Liver (tissue), 9 donors: ENCODE measurements around the gene ENGASE. TPM values are rescaled to one million over a fixed set of nuclear protein-coding genes. Genes with fewer than 3 reads are reported as not detected.

Experiments used
- DNase-seq: peaks from one replicate; pipeline ENCODE4 v3.0.0-alpha.2; 2017; ENCODE audit warnings: low spot score
- H3K27ac ChIP-seq, 2 donors: one replicate each; pipeline ENCODE4 v1.7.0; 2013; ENCODE audit warnings: inconsistent platforms in 2 of 2, low read length in 2 of 2, control low read depth in 1 of 2, low read depth in 1 of 2, mild to moderate bottlenecking in 1 of 2
- H3K27me3 ChIP-seq, 4 donors: one replicate each; pipeline versions ENCODE4 v1.6.1 to v1.7.0; 2013; ENCODE audit warnings: low read length in 3 of 4, inconsistent platforms in 1 of 4, mild to moderate bottlenecking in 1 of 4, moderate library complexity in 1 of 4; ENCODE audit not compliant: control insufficient read depth in 4 of 4, insufficient read depth in 4 of 4
- H3K36me3 ChIP-seq, 4 donors: one replicate each; pipeline versions ENCODE4 v1.6.1 to v1.7.0; 2013; ENCODE audit warnings: low read length in 3 of 4, mild to moderate bottlenecking in 3 of 4, low read depth in 1 of 4, moderate library complexity in 1 of 4; ENCODE audit not compliant: control insufficient read depth in 4 of 4, insufficient read depth in 3 of 4
- H3K4me1 ChIP-seq, 4 donors: one replicate each; pipeline versions ENCODE4 v1.6.1 to v1.7.0; 2013; ENCODE audit warnings: low read length in 3 of 4, mild to moderate bottlenecking in 3 of 4, moderate library complexity in 1 of 4; ENCODE audit not compliant: control insufficient read depth in 4 of 4, insufficient read depth in 4 of 4
- H3K4me3 ChIP-seq, 3 donors: one replicate each; pipeline versions ENCODE4 v1.6.1 to v1.7.0; 2013; ENCODE audit warnings: low read length in 3 of 3, control low read depth in 1 of 3, low read depth in 1 of 3, mild to moderate bottlenecking in 1 of 3
- H3K9ac ChIP-seq, 2 donors: one replicate each; pipeline ENCODE4 v1.7.0; 2013; ENCODE audit warnings: low read length in 2 of 2, mild to moderate bottlenecking in 2 of 2, moderate library complexity in 2 of 2, control low read depth in 1 of 2, low read depth in 1 of 2
- H3K9me3 ChIP-seq, 4 donors: one replicate each; pipeline versions ENCODE4 v1.6.1 to v1.7.0; 2013; ENCODE audit warnings: low read length in 3 of 4; ENCODE audit not compliant: control insufficient read depth in 4 of 4
- CTCF ChIP-seq: fragments of 150-350 bp; IDR thresholded peaks from 2 replicates; pipeline ENCODE4 v1.5.1; 2017; ENCODE audit warnings: improper control_type of control experiment, low read depth, low read length; ENCODE audit not compliant: missing input control
- EGR1 ChIP-seq, 2 donors: IDR thresholded peaks; 2 replicates each; pipeline ENCODE4 v1.6.1; 2016 to 2018; ENCODE audit warnings: antibody characterized with exemption in 2 of 2, low read depth in 2 of 2
- FOXA1 ChIP-seq: IDR thresholded peaks from 2 replicates; pipeline ENCODE4 v1.6.1; 2016; ENCODE audit warnings: antibody characterized with exemption
- FOXA2 ChIP-seq: IDR thresholded peaks from 2 replicates; pipeline ENCODE4 v1.6.1; 2016; ENCODE audit warnings: antibody characterized with exemption
- GABPA ChIP-seq, 2 donors: IDR thresholded peaks in 1 of 2; conservative IDR thresholded peaks in 1 of 2; 2 replicates each; pipeline ENCODE4 v1.6.1; 2016; ENCODE audit warnings: antibody characterized with exemption in 2 of 2, mild to moderate bottlenecking in 1 of 2, moderate library complexity in 1 of 2
- HNF4A ChIP-seq, 2 donors: conservative IDR thresholded peaks; 2 replicates each; pipeline ENCODE4 v1.6.1; 2016; ENCODE audit warnings: antibody characterized with exemption in 2 of 2, mild to moderate bottlenecking in 2 of 2
- HNF4G ChIP-seq: IDR thresholded peaks from 2 replicates; pipeline ENCODE4 v1.6.1; 2016; ENCODE audit warnings: antibody characterized with exemption
- JUND ChIP-seq, 2 donors: IDR thresholded peaks; 2 replicates each; pipeline ENCODE4 v1.6.1; 2016; ENCODE audit warnings: antibody characterized with exemption in 2 of 2
- MAX ChIP-seq: IDR thresholded peaks from 2 replicates; pipeline ENCODE4 v1.6.1; 2016; ENCODE audit warnings: antibody characterized with exemption
- NR2F2 ChIP-seq: IDR thresholded peaks from 2 replicates; pipeline ENCODE4 v1.6.1; 2016; ENCODE audit warnings: antibody characterized with exemption
- RXRA ChIP-seq, 2 donors: IDR thresholded peaks; 2 replicates each; pipeline ENCODE4 v1.6.1; 2017 to 2018; ENCODE audit warnings: antibody characterized with exemption in 2 of 2, mild to moderate bottlenecking in 1 of 2
- TAF1 ChIP-seq: conservative IDR thresholded peaks from 2 replicates; pipeline ENCODE4 v1.6.1; 2016; ENCODE audit warnings: antibody characterized with exemption, mild to moderate bottlenecking
- YY1 ChIP-seq: IDR thresholded peaks from 2 replicates; pipeline ENCODE4 v1.6.1; 2016; ENCODE audit warnings: antibody characterized with exemption, mild to moderate bottlenecking
- ZBTB33 ChIP-seq: IDR thresholded peaks from 2 replicates; pipeline ENCODE4 v1.6.1; 2016; ENCODE audit warnings: antibody characterized with exemption
- WGBS: extraction: QIAGEN DNeasy Blood & Tissue Kit; methylation state at CpG from one replicate; pipeline ENCODE4 v1.1.7; 2013; 5-methylcytosine and 5-hydroxymethylcytosine counted together
- polyA plus RNA-seq, 2 donors: library from polyadenylated mRNA; stranded (reverse) in 1 of 2; unstranded in 1 of 2; fragments of 200-250 nt in 1 of 2; fragments of >200 nt in 1 of 2; fragmentation: Nextera tagmentation in 1 of 2; extraction: Ambion mirVana in 1 of 2; gene quantifications; one replicate each; pipeline versions ENCODE4 v1.2.1 to v1.2.3, GENCODE V29; 2013 to 2015
- total RNA-seq, 2 donors: library from RNA; depleted of rRNA; stranded (reverse); fragments of >200 nt; gene quantifications; one replicate each; pipeline ENCODE4 v1.2.3, GENCODE V29; 2014
- TF ChIP-seq, protein P1 (sequence below): IDR thresholded peaks from 2 replicates; pipeline ENCODE4 v1.6.1; 2016; ENCODE audit warnings: antibody characterized with exemption
- TF ChIP-seq, protein P2 (sequence below): IDR thresholded peaks from 2 replicates; pipeline ENCODE4 v1.6.1; 2016; ENCODE audit warnings: antibody characterized with exemption, mild to moderate bottlenecking
- donor health status: healthy.
- donor health status: healthy.
- donor health status: healthy.
- donor health status: healthy.
- donor health status: healthy.

ENGASE gene
- total and polyA plus RNA-seq, 4 donors = 5.2 to 33.6 (median 7.8) TPM

DNA sequence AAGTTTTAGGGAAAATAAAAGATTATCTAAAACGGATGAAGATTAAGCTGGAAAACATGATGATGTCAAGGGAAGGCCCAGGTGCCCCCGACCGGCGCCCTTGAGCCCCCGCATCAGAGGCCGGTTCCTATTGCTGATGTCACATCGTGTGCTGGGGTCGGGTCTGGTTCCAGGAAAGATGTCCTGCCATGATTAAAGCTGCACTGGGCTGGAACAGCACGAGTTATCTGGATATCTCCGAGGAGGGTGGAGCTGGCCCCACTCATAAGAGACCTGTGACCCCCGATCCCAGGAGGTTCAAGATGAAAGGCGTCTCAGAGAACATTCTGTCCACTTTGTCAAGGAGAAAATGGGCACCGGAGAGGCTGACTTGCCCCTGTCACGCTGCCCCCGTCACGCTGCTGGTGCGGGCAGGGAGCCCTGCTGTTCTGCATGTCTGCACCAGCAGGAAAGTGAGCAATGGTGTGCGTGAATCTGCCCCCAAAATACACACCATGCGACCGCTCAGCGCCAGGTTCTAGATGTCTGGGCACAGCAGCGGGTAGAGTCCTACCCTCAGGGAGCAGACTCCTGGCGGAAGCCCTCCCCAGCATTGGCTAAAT lies 53.0 kb downstream of the ENGASE start:
- TF ChIP-seq FOXA1 = no peak
- no peak for TF ChIP-seq EGR1 (IDR thresholded peaks at IDR 0.05; ENCODE audit: low read depth in 2 of 2)
- no peak for TF ChIP-seq YY1
- TF ChIP-seq HNF4G = no peak
- no peak for TF ChIP-seq JUND (IDR thresholded peaks at IDR 0.05)
- TF ChIP-seq RXRA (IDR thresholded peaks at IDR 0.05) = no peak
- TF ChIP-seq HNF4A (conservative IDR thresholded peaks at IDR 0.05) = no peak
- no peak for TF ChIP-seq TAF1
- TF ChIP-seq FOXA2 = no peak
- TF ChIP-seq NR2F2 = no peak
- no peak for TF ChIP-seq CTCF
- no peak for TF ChIP-seq ZBTB33
- TF ChIP-seq, protein P1, sequence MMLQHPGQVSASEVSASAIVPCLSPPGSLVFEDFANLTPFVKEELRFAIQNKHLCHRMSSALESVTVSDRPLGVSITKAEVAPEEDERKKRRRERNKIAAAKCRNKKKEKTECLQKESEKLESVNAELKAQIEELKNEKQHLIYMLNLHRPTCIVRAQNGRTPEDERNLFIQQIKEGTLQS = no peak
- TF ChIP-seq GABPA (IDR thresholded peaks at IDR 0.05 in 1 of 2, conservative IDR thresholded peaks at IDR 0.05 in 1 of 2) = no peak
- TF ChIP-seq MAX = no peak
- Histone ChIP-seq H3K4me1 (no peaks in the 10 kb centered on the region), H3K27ac (no peak overlapping the region), H3K9ac (no peak overlapping the region), H3K27me3 (peaks cover 0 to 2% (median 0%) of the 10 kb centered on the region in 4 donors), H3K4me3 (no peak overlapping the region), H3K36me3 (no peaks in the 10 kb centered on the region), H3K9me3 (no peaks in the 10 kb centered on the region)
- no peak for DNase-seq
- 67% methylated on average over 23 of the region's 23 CpGs for WGBS

- no peaks in the 10 kb centered on the region for H3K9me3 ChIP-seq
- TF ChIP-seq NR2F2 (no peak), ZBTB33 (no peak), FOXA2 (no peak), HNF4G (no peak), JUND (IDR thresholded peaks at IDR 0.05) (no peak), YY1 (no peak)
- TF ChIP-seq, protein P2, sequence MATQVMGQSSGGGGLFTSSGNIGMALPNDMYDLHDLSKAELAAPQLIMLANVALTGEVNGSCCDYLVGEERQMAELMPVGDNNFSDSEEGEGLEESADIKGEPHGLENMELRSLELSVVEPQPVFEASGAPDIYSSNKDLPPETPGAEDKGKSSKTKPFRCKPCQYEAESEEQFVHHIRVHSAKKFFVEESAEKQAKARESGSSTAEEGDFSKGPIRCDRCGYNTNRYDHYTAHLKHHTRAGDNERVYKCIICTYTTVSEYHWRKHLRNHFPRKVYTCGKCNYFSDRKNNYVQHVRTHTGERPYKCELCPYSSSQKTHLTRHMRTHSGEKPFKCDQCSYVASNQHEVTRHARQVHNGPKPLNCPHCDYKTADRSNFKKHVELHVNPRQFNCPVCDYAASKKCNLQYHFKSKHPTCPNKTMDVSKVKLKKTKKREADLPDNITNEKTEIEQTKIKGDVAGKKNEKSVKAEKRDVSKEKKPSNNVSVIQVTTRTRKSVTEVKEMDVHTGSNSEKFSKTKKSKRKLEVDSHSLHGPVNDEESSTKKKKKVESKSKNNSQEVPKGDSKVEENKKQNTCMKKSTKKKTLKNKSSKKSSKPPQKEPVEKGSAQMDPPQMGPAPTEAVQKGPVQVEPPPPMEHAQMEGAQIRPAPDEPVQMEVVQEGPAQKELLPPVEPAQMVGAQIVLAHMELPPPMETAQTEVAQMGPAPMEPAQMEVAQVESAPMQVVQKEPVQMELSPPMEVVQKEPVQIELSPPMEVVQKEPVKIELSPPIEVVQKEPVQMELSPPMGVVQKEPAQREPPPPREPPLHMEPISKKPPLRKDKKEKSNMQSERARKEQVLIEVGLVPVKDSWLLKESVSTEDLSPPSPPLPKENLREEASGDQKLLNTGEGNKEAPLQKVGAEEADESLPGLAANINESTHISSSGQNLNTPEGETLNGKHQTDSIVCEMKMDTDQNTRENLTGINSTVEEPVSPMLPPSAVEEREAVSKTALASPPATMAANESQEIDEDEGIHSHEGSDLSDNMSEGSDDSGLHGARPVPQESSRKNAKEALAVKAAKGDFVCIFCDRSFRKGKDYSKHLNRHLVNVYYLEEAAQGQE = no peak
- no peak overlapping the region for H3K27ac ChIP-seq
- H3K9ac ChIP-seq = no peak overlapping the region
- no peaks in the 10 kb centered on the region for H3K36me3 ChIP-seq
- no peak overlapping the region for H3K4me3 ChIP-seq
- peaks cover 0 to 2% (median 0%) of the 10 kb centered on the region in 4 donors for H3K27me3 ChIP-seq
- 69% methylated on average over 4 of the region's 4 CpGs for whole genome bisulfite sequencing
- DNase-seq = no peak
- no peaks in the 10 kb centered on the region for H3K4me1 ChIP-seq
Measured at GRCh38 chr17:79129523-79129922, 54.9 kb downstream of the ENGASE start.
